WTC11 (cell line): ENCODE measurements around the gene SLC9A9.

ENCODE experiments used
- CREB1 ChIP-seq: sonication (generic); formaldehyde crosslinking; IDR thresholded peaks from 2 replicates; pipeline ENCODE4 v1.8.0; 2023; ENCODE audit warnings: mild to moderate bottlenecking, missing genetic modification reagents
- E2F4 ChIP-seq: sonication (generic); formaldehyde crosslinking; IDR thresholded peaks from 2 replicates; pipeline ENCODE4 v1.8.1; 2022; ENCODE audit warnings: low read depth, mild to moderate bottlenecking, moderate library complexity, missing genetic modification reagents, borderline replicate concordance
- ELF4 ChIP-seq: sonication (generic); formaldehyde crosslinking; IDR thresholded peaks from 2 replicates; pipeline ENCODE4 v1.8.1; 2022; ENCODE audit warnings: low read depth, mild to moderate bottlenecking, moderate library complexity, missing genetic modification reagents
- ESRRA ChIP-seq: sonication (generic); formaldehyde crosslinking; IDR thresholded peaks from 2 replicates; pipeline ENCODE4 v1.8.1; 2022; ENCODE audit warnings: mild to moderate bottlenecking, missing genetic modification reagents, borderline replicate concordance
- FOXP4 ChIP-seq: sonication (generic); formaldehyde crosslinking; IDR thresholded peaks from 2 replicates; pipeline ENCODE4 v1.8.0; 2022; ENCODE audit warnings: mild to moderate bottlenecking, missing genetic modification reagents
- JUN ChIP-seq: sonication (generic); formaldehyde crosslinking; IDR thresholded peaks from 2 replicates; pipeline ENCODE4 v1.8.0; 2023; ENCODE audit warnings: mild to moderate bottlenecking, missing genetic modification reagents
- KAT7 ChIP-seq: sonication (generic); formaldehyde crosslinking; IDR thresholded peaks from 2 replicates; pipeline ENCODE4 v1.8.1; 2023; ENCODE audit warnings: missing genetic modification reagents, mild to moderate bottlenecking, borderline replicate concordance
- RELA ChIP-seq: sonication (generic); formaldehyde crosslinking; IDR thresholded peaks from 2 replicates; pipeline ENCODE4 v1.8.1; 2022; ENCODE audit warnings: missing genetic modification reagents, mild to moderate bottlenecking, borderline replicate concordance
- RORB ChIP-seq: fragments of 250-450 bp; sonication (Bioruptor Pico); IDR thresholded peaks from 2 replicates; pipeline ENCODE4 v1.9.0; 2021; ENCODE audit warnings: mild to moderate bottlenecking
- ZNF416 ChIP-seq: fragments of 250-450 bp; sonication (Bioruptor Pico); IDR thresholded peaks from 2 replicates; pipeline ENCODE4 v1.9.0; 2021; ENCODE audit warnings: mild to moderate bottlenecking, inconsistent platforms
- TF ChIP-seq, protein P1 (sequence below): sonication (generic); formaldehyde crosslinking; IDR thresholded peaks from 2 replicates; pipeline ENCODE4 v1.8.0; 2022; ENCODE audit warnings: mild to moderate bottlenecking, missing genetic modification reagents
- TF ChIP-seq, protein P2 (sequence below): fragments of 200-600 bp; IDR thresholded peaks from 2 replicates; pipeline ENCODE4 v1.8.0; 2022; ENCODE audit warnings: antibody characterized with exemption

- TF ChIP-seq, protein P1, sequence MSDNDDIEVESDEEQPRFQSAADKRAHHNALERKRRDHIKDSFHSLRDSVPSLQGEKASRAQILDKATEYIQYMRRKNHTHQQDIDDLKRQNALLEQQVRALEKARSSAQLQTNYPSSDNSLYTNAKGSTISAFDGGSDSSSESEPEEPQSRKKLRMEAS (CRISPR knock-in tag), result no peak
- TF ChIP-seq RELA (CRISPR knock-in tag), result no peak
- TF ChIP-seq JUN (CRISPR knock-in tag), result no peak
- TF ChIP-seq FOXP4, result no peak
- TF ChIP-seq ELF4 (CRISPR knock-in tag), result no peak
- no peak for TF ChIP-seq RORB
- no peak for TF ChIP-seq CREB1 (CRISPR knock-in tag)
- TF ChIP-seq ESRRA (CRISPR knock-in tag), result no peak
- no peak for TF ChIP-seq ZNF416 (CRISPR knock-in tag)
- TF ChIP-seq, protein P2, sequence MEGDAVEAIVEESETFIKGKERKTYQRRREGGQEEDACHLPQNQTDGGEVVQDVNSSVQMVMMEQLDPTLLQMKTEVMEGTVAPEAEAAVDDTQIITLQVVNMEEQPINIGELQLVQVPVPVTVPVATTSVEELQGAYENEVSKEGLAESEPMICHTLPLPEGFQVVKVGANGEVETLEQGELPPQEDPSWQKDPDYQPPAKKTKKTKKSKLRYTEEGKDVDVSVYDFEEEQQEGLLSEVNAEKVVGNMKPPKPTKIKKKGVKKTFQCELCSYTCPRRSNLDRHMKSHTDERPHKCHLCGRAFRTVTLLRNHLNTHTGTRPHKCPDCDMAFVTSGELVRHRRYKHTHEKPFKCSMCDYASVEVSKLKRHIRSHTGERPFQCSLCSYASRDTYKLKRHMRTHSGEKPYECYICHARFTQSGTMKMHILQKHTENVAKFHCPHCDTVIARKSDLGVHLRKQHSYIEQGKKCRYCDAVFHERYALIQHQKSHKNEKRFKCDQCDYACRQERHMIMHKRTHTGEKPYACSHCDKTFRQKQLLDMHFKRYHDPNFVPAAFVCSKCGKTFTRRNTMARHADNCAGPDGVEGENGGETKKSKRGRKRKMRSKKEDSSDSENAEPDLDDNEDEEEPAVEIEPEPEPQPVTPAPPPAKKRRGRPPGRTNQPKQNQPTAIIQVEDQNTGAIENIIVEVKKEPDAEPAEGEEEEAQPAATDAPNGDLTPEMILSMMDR, result no peak
- TF ChIP-seq KAT7 (CRISPR knock-in tag), result no peak
- TF ChIP-seq E2F4, result no peak
Measured at GRCh38 chr3:143685491-143685890, 162.8 kb downstream of the SLC9A9 start.
